ENCODE results near the gene ST6GAL1. TPM values are rescaled to one million over a fixed set of nuclear protein-coding genes. Genes with fewer than 3 reads are reported as not detected.

Gene ST6GAL1
- polyA plus RNA-seq, 3 donors = 19.0 to 24.4 (median 20.5) TPM

DNA sequence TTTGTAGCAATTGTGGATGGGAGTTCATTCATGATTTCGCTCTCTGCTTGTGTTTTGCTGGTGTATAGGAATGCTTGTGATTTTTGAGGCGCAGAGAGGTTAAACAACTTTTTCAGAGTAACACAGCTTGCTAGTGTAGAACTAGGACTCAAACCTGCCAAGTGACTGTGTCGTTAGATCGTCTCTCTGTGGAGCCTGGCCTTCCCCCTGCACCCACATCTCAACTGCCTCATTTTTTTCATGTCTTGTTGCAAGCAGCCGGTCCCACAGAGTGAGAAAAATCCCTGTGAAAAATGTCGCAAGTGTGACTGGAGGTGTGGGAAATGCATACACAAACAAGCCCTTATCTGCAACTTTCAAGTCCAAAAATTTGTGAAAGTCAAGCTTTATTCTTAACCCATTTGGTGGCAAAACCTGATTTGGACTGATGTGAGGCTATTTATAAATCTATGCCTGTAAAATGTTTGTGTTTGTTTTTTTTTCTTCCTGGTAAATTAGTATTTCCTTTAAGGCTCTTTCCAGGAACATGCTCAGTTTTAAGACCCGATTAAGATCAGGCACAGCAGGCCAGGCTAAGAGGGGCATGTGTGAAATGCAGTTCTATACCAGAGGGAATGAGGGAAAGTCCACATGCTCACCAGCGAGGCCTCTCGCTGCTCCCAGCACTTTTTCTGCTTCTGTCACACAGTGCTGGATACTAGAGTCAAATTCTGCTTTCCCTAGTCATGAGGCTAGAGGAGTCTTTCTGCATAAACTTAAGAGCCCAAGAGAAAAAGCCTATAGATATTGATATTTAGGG lies 25.8 kb downstream of the ST6GAL1 start:
- H3K9me3 ChIP-seq (replicated peaks in 1 of 2; ENCODE audit: control insufficient read depth in 1 of 2, insufficient read depth in 1 of 2, low read length in 2 of 2) = no peaks in the 10 kb centered on the region
- H3K27me3 ChIP-seq (ENCODE audit: control insufficient read depth in 2 of 2, insufficient read depth in 2 of 2, low read length in 2 of 2) = no peaks in the 10 kb centered on the region
- Mint-ChIP-seq H3K4me3 (no peak overlapping the region), H3K9me3 (peaks cover 0 to 3% (median 2%) of the 10 kb centered on the region in 7 donors), H3K4me1 (peaks cover 46% of the 10 kb centered on the region), H3K27ac (no peak overlapping the region), H3K27me3 (ENCODE audit: low read depth in 3 of 3) (no peaks in the 10 kb centered on the region), H3K36me3 (peaks cover 22 to 24% of the 10 kb centered on the region in 2 donors)
- peaks cover 57% of the 10 kb centered on the region for H3K79me2 ChIP-seq (ENCODE audit: insufficient read depth, low read length)
- TF ChIP-seq, protein P1, sequence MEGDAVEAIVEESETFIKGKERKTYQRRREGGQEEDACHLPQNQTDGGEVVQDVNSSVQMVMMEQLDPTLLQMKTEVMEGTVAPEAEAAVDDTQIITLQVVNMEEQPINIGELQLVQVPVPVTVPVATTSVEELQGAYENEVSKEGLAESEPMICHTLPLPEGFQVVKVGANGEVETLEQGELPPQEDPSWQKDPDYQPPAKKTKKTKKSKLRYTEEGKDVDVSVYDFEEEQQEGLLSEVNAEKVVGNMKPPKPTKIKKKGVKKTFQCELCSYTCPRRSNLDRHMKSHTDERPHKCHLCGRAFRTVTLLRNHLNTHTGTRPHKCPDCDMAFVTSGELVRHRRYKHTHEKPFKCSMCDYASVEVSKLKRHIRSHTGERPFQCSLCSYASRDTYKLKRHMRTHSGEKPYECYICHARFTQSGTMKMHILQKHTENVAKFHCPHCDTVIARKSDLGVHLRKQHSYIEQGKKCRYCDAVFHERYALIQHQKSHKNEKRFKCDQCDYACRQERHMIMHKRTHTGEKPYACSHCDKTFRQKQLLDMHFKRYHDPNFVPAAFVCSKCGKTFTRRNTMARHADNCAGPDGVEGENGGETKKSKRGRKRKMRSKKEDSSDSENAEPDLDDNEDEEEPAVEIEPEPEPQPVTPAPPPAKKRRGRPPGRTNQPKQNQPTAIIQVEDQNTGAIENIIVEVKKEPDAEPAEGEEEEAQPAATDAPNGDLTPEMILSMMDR (IDR thresholded peaks at IDR 0.05) = no peak
- intact Hi-C loops (cut with micrococcal nuclease) = no loop called here
- H4K20me1 ChIP-seq (ENCODE audit: insufficient read depth, low read length) = peaks cover 8% of the 10 kb centered on the region
- no peak overlapping the region for H2AFZ ChIP-seq (ENCODE audit: insufficient read depth, low read depth, low read length, poor library complexity, severe bottlenecking)
- DNase-seq = no peak
- WGBS (ENCODE audit: insufficient coverage) = 89% methylated on average over 7 of the region's 9 CpGs
- H3K4me1 ChIP-seq (ENCODE audit: control insufficient read depth in 1 of 2, insufficient read depth in 2 of 2, low read length in 2 of 2) = peaks cover 27 to 38% of the 10 kb centered on the region in 2 donors
- H3K27ac ChIP-seq (ENCODE audit: low read depth in 1 of 2, low read length in 2 of 2) = no peak overlapping the region
- no peak overlapping the region for H3K4me2 ChIP-seq (replicated peaks; ENCODE audit: extremely low read depth, low read length, poor library complexity, severe bottlenecking)
- H3K36me3 ChIP-seq (replicated peaks in 1 of 2; ENCODE audit: control insufficient read depth in 1 of 2, insufficient read depth in 2 of 2, low read length in 2 of 2) = no peaks in the 10 kb centered on the region
- no peak overlapping the region for H3K4me3 ChIP-seq (replicated peaks in 1 of 3; ENCODE audit: low read depth in 2 of 3, low read length in 3 of 3)
- H3K9ac ChIP-seq (ENCODE audit: insufficient read depth, low read length, poor library complexity, severe bottlenecking) = no peak overlapping the region

DNA sequence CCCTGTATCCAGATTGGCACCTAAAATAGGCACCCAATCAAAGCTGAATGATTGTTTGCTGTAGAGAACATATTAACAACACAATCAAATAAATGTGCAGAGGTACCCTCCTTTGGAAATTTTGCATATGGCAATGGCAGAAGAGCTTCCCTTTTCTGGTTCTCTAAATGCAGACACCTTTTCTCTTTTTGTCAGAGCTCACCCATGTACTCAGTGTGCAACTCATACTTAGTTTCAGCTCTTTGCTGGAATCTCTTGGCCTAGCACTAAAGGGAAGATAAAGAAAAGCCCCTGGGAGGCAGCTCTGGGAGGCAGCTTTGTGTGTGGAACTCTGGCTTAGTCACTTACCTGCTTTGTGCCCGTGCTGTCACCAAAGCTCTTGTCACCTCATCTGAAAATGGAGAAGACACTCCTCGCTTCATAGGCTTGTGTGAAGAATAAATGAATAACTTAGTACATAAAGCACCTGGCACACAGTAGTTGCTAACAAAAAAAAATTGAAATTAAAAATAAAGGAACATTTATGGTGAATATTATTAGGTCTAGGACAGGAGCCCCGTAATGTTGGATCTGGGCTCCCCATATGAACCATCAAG lies 28.8 kb downstream of the ST6GAL1 start:
- WGBS (ENCODE audit: insufficient coverage) = 100% methylated on average over 1 of the region's 3 CpGs
- Histone ChIP-seq H3K79me2 (ENCODE audit: insufficient read depth, low read length) (peaks cover 50% of the 10 kb centered on the region), H3K36me3 (replicated peaks in 1 of 2; ENCODE audit: control insufficient read depth in 1 of 2, insufficient read depth in 2 of 2, low read length in 2 of 2) (peaks cover 7 to 17% of the 10 kb centered on the region in 2 donors), H3K4me2 (replicated peaks; ENCODE audit: extremely low read depth, low read length, poor library complexity, severe bottlenecking) (no peak overlapping the region), H3K27ac (ENCODE audit: low read depth in 1 of 2, low read length in 2 of 2) (no peak overlapping the region), H3K4me1 (ENCODE audit: control insufficient read depth in 1 of 2, insufficient read depth in 2 of 2, low read length in 2 of 2) (peaks cover 8 to 16% of the 10 kb centered on the region in 2 donors), H3K4me3 (replicated peaks in 1 of 3; ENCODE audit: low read depth in 2 of 3, low read length in 3 of 3) (no peak overlapping the region), H3K27me3 (ENCODE audit: control insufficient read depth in 2 of 2, insufficient read depth in 2 of 2, low read length in 2 of 2) (no peaks in the 10 kb centered on the region), H3K9ac (ENCODE audit: insufficient read depth, low read length, poor library complexity, severe bottlenecking) (no peak overlapping the region), H2AFZ (ENCODE audit: insufficient read depth, low read depth, low read length, poor library complexity, severe bottlenecking) (no peak overlapping the region), H3K9me3 (replicated peaks in 1 of 2; ENCODE audit: control insufficient read depth in 1 of 2, insufficient read depth in 1 of 2, low read length in 2 of 2) (no peaks in the 10 kb centered on the region), H4K20me1 (ENCODE audit: insufficient read depth, low read length) (peaks cover 5% of the 10 kb centered on the region)
- peaks cover 23% of the 10 kb centered on the region for H3K4me1 Mint-ChIP-seq
- intact Hi-C loops (cut with micrococcal nuclease) = no loop called here
- H3K9me3 Mint-ChIP-seq = peaks cover 0 to 2% (median 0%) of the 10 kb centered on the region in 7 donors
- no peaks in the 10 kb centered on the region for H3K27me3 Mint-ChIP-seq (ENCODE audit: low read depth in 3 of 3)
- peak overlapping the region in 2 of 7 donors; percentile 38 to 58 for H3K27ac Mint-ChIP-seq
- peak in 1 of 3 donors; percentile 7 for DNase-seq
- peaks cover 30 to 35% of the 10 kb centered on the region in 2 donors for H3K36me3 Mint-ChIP-seq
- H3K4me3 Mint-ChIP-seq = no peak overlapping the region
- TF ChIP-seq, protein P1 (IDR thresholded peaks at IDR 0.05) = no peak
